GM19463 (cell line): ENCODE data around the gene PSMD1.

Source experiments
- ATAC-seq: cut with Tn5 transposase; IDR thresholded peaks from one replicate; pipeline ENCODE4 v1.9.1; 2021; ENCODE audit warnings: mild to moderate bottlenecking, moderate library complexity; ENCODE audit not compliant: unreplicated experiment

Gene PSMD1

DNA sequence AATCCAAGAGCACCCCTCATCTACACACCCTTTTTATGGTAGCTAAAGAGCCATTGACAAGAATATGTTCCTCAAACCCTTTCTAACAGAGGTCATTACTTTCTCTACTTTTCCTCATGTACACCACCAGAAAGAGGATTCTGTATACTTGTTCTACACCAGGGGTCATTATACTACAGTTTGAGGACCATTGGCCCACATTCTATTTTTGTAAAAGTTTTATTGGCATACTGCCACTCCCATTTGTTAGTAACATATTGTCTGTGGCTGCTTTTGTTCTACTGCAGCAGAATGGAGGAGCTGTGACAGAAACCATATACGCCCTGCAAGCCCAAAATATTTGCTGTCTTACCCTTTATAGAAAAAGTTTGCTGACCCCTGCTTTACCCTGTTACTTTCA, 53.9 kb downstream of the PSMD1 start:
- ATAC-seq: no peak

DNA sequence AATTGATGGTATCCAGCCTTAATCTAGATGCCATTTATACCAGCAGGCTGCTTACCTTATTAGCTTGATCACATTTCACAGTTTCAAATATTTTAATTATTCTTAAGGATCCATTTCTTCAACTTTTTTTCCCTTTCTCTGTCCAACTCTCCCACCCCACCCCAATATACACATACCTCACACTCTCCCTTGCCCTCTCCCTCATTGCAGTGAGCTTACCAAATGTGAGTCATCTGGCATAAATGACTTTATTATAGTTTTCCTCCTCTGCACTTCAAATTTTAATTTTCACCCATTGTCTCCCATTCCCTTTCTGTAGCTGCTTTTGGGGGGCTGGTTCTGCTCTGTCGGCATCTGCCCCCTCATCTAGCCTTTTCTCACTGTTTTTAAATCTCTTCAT, 55.3 kb downstream of the PSMD1 start:
- ATAC-seq: no peak

DNA sequence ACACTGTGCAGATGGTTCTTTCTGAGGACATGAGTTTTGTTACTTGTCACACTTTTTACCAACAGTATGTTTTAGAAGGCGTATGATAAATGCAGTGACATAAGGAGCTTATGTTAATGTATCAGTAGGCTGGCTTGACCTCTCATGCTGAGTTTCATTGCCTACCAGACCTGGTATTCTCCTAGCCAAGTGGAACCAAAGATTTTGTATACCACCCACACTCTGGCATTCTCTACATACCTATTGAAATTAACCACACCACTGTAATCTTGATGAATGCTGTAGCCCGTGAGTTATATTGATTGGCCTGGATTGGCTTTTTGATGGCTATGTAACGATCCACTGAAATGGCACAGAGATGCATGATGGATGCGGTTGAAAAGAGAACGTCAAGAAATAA, 56.8 kb downstream of the PSMD1 start:
- no peak for ATAC-seq

DNA sequence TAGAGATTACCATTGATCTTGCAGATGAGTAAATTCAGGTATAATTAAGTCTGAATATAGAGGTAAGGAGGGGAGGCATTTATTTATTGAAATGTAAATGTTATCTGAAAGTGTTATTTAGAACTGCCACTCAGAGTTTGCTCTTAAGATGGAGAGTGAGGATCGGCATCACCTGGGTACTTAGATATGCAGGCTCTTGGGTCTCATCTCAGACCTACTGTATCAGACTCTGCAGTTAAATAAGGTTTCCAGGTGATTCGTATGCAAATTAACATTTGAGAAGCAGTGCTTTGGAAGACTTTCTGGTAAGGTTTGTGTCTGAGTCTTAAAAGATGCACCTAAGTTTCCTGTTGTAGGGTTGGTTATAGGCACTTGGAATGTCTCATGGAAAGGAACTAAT, 59.0 kb downstream of the PSMD1 start:
- ATAC-seq: no peak

DNA sequence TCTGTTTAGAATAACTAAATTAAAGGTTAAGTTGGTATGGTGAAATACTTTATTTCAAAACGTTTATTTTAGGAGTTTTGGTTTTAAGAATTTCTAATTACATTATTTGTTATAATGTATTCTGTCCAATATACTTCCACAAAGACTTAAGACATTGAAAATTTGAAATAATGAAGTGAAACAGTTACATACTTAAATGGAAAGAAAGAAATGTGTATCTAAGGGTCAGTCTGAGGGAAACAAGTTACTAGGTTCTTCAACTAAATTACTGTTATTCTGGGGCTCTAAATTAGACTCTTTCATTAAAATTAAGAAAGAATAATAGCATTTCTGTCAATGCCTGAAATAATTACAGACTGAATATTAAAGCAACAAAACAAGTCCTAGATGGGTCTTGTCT, 60.5 kb downstream of the PSMD1 start:
- no peak for ATAC-seq

DNA sequence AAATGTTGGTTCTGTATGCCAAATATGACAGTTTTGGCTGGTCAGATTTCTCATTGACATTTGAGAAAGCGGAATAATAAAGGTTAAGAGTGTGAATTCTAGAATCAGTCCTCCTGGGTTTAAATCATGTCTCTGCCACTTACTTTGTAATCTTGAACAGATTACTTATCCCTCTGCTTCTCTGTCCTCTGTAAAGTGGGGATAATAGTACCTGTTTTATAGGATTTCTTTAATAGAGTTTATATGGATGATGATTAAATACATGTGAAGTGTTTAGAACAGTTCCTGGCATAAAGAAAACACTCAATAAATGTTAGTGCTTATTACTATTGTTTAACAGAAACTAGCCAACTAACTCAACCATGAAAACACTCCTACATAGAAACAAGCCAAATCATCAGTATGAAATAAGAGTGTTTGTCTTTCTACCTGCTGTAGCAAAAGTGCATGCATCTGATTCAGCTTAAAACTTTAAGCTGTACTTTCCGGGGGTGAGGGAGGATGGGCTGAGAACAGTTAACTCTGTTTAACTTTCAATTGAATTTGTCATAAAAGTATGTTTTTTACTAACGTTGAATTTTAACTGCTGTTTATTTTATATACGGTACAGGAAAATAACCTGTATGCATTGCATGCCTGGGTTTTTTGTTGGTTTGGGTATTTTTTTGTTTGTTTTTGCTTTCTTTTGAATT, 61.4 kb downstream of the PSMD1 start:
- no peak for ATAC-seq

DNA sequence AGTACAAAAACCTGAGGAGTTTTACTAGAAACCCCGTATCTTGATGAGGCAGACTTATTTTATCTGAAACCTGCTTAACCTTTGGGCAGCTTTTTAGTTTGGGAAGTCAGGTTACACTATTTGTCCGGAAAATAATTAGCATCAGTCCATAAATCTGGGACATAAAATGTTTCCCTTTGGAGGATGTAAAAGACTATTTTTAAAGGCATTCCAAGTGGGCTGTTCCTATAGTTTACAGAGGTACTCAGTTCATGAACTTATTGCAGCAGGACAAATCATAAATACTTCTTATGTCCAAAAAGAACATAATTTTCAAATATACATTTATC, 61.9 kb downstream of the PSMD1 start:
- no peak for ATAC-seq

DNA sequence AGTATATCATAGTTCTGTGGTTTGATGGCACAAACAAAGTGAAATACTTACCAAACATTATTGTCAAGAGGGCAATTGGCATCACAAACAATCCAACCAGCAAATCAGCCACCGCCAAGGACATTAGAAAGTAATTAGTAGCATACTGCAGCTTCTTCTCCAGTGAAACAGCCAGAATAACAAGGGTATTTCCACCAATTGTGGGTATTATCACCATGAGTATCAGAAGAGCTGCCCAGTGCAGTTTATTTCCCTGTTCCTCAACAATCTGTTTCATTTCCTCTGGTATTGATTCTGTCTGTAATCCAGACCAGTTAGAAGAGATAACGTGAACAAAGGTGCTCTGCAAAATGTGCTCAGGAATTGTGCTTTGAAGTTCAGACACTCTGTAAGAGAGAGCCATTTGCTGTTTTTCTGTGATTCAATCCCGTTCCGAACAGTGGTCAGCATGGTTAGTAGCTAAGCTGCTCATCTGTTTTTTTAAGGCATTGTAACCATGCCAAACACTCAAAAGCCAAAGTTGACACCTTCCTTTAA, 66.8 kb downstream of the PSMD1 start:
- no peak for ATAC-seq

DNA sequence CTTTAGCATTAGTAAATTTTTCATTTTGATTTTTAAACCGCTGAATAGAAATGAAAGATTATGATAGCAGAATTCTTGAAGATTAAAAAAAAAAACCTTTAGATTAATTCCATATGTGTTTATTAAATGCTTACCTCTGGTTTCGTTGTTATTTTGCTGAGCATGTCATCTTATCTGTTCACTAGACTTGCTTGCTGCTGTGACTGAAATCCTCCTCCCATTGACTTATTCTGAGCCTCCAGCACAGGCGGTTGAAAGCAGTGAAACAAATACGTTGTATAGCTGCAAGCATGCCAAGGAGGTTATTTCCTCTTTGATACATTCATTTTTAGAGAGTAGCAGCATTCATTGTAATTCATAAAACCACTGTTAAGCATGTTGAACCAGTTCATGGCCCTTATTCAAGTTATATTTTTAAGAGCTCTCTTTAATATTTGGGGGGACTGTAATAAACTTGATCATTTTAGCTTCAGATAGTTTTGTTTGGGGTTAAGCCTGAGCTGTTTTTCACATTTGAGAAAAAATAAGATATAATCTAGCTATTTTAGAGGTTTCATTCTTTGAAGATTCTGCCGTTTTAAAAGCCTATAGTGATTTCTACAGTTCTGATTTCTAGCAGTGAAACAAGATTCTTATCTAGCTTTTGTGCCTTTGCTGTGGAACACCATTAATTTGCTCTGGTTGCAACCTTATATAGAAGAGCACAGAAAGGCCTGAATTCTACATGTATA, 68.3 kb downstream of the PSMD1 start, which contains the start of gene HTR2B:
Gene HTR2B, minus strand, starts transcription at position 205 of the 731 bp plus-strand sequence. CDS start 1,278 bp downstream, outside the sequence.
- no peak for ATAC-seq

DNA sequence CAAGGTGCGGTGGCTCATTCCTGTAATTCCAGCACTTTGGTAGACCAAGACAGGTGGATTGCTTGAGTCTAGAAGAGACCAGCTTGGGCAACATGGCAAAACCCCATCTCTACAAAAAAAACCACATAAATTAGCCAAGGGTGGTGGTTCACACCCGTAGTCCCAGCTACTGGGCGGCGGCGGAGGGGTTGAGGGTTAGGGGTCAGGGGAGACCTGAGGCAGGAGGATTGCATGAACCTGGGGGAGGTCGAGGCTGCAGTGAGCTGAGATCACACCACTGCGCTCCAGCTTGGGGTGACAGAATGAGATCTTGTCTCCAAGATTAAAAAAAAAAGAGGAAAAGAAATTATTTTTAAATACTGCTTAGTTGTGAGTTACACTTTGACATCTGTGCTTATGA, 69.5 kb downstream of the PSMD1 start:
- no peak for ATAC-seq

DNA sequence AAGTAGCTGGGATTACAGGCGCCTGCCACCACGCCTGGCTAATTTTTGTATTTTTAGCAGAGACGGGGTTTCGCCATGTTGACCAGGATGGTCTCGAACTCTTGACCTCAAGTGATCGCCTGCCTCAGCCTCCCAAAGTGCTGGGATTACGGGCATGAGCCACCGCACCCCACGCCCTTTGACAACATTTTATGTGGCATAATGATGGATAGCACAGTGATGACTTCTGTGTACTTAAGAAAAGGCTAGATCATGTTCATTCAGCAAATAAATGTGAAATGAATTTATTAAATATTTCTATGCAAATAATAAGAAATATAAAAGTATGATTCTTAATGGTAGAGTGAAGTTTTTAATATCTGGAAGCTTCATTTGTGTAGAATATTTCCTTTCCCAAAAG, 70.8 kb downstream of the PSMD1 start:
- no peak for ATAC-seq

DNA sequence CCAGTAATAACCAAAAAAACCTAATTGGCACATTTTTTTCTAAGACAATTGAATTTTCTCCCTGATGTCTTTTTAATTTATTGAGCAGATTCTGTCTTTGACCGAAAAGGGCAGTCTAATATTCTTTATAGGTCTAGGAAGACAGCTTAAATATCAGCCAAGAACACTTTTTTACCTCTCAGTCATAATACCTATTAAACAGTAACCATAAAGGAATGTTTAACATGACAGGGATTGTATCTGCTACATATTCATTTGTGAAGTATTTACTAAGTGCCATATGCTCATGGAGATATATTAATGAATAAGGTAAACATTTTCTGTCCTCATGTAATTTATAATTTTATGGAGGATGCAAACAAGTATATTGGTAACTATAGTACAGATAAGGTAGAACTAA, 71.3 kb downstream of the PSMD1 start:
- no peak for ATAC-seq

DNA sequence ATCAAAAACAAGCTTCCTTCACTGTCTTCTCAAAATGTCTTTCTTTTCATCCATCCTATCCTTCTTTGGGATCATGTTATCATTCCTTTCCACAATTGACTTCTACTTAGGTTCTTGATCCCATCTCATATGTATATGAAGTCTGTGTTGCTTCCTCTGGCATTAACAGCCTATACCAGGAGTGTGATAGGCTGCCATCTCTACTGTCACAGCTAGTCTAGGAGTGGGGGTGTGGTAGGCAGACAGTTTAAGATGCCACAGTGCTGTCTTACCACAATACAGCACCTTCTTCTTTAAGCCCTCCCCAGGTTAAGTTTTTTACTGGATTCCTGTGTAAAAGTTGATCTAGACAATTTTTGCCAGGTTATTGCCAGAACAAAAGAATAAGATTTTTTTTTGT, 71.9 kb downstream of the PSMD1 start:
- no peak for ATAC-seq

DNA sequence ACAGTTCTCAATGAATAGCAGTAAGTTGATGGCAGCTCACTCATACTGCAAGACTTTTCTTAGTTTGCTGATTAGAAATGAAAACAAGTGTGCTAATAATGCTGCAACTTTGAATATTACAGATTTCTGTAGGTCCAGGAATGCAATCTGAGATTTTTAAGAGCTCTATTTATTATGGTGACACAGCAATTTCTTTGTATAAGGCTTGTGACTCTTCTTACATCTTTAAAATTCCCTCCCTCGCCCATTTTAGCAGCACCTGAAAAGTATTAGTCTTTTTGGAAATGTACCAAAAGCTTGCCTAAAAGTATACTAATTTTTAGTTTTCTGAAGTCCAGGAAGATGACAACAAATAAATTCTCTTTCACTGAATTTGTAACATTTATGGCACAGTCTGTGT, 72.5 kb downstream of the PSMD1 start:
- ATAC-seq: no peak

DNA sequence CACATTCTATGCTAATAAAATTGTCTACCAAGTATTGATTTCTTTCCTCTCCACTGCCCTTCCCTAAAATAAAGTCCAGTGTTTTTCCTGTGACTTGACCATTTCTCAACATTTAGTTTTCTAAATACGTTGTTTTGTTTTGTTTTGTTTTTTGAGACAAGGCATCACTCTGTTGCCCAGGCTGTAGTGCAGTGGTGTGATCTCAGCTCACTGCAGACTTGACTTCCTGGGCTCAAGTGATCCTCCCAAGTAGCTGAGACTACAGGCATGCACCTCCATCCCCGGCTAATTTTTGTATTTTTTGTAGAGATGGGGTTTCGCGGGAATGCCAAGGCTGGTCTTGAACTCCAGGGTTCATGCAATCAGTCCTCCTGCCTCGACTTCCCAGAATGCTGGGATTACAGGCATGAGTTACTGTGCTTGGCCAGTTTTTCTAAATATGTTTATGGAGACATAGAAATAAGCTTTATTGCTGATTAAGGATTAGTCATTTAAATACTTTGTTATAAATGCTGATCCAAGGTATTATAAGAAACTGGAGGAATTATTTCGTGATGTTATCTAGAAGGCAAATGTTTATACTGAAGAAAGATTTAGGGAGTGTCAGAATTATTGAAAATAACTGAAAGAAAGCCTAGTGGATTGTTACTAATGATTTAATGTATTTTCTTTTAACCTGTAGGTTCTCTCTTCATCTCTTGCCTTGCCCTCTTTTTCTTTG, 73.8 kb downstream of the PSMD1 start:
- ATAC-seq: no peak

DNA sequence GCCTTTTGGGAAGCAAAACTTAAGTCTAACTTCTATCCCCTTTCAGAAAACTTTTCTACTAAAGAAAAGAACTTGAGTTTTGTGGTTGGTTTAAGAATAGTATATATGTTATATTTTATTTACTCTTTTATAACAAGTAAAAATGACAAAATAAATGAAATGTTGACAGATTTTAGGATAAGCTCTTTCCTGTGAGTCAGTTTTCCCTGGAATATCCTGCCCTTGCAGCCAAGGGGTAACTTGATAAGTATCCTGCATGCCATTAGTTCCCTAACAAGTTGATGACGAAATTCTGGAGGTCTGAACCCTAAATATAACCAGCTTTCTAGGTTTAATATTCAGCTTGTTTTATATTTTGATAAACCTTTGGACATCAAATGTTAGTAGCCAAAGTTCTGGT, 75.5 kb downstream of the PSMD1 start:
- ATAC-seq: no peak

DNA sequence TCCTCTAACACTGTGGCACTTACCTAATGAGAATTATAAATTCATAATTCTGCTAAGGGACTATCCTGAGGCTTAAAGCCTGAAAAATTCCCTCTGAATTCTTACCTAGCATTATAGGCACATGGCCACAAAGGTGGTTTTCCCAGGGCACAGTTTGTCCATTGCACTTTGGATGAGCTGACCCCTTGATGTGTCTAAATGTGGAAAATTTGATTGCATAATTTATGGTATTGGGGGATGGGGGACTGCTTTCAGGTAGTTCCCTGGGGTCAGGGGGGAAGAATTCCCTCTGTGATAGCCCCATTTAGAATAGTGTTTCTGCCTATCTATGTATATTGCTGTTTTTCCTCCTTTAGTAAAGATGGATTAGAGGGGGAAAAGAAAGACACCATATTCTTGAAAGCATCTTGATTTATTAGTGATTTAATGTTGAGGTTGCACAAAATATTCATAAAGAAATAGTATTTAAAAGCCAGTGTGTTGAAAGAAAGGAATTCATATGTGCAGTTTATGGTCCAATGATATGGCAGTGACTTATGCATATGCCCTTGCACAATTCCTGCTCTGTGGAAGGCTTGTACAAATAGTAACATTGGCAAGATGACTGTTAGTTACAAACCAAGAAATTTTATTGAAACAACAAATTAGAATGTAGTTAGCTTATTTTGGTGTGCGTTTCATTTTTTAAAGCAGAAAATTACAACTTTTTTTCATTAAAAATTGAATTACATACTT, 76.9 kb downstream of the PSMD1 start:
- no peak for ATAC-seq

DNA sequence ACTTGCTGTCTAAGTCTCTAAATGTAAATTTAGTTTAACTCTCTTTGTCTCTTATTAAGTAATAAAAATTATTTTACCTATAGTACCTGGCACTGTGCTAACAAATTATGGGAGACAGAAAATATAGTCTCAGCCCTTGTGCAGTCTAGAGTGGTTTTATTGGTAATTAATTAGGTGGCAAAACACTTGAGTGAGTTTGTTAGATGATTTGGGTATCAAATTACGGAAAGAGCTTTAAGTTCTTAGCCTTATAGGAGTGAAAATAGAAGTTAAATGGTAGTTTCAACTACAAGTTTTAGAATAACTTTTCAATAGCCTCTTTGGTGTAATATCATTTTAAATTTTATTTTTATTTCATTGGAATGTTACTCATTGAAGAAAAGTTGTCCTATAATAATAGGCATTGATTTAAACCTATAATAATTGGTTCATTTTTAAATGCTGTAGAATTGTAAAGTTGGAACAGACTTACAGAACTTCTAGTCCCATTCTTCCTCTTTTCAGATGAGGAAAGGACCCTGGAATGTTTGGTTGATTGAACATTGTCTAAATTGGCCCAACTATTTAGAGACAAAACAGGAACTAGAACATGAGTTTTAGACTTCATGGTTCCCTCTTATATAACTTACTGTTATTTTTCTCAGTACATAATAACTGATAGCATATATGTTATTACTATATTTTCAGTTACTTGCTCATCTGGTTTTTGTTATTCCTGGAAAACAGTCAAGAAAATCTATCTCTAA, 78.4 kb downstream of the PSMD1 start:
- ATAC-seq: no peak

DNA sequence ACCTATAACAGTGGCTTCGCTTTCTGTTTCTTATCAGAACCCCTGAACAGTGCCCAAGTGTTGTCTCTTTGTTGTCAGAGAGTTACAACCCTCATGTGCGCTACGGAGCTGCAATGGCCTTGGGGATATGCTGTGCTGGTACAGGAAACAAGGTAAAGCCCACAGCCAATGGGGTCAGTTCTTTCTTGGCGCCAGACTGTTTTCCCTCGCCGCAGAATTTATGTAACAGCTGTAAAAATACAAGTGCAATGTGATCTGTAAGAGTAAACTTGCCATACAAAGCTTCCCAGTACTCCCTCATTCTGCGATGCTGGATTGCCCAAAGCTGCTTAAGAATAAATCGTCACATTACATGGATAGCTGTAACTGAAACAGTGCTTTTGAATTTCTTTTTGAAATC, 82.0 kb downstream of the PSMD1 start:
- no peak for ATAC-seq

DNA sequence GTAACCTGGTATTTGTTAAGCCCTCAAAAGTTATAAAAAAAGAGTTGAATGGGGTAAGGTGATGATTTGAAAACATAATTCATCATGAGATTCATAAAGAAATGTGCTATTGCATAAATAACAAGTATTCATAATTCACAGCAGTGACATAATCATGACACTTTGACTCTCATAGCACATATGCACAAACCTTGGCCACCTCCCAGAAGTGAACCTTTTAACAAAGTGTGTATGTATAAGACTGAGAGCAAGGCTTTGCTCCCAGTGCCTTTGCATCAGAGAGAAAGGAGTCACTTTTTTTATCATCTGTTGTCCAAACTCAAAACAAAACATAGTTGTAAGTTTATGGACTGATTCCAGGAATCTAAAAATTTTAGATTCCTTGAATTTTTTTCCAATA, 83.1 kb downstream of the PSMD1 start:
- ATAC-seq: no peak
